DND-41 (cell line): ENCODE results near the gene STOX1.

Experiments
- CTCF ChIP-seq: IDR thresholded peaks from 2 replicates; pipeline ENCODE4 v1.5.1; 2012; ENCODE audit warnings: borderline replicate concordance, low read length, moderate library complexity, mild to moderate bottlenecking; ENCODE audit not compliant: poor library complexity, severe bottlenecking; ENCODE audit errors: extremely low read depth
- EZH2 ChIP-seq: IDR thresholded peaks from 3 replicates; pipeline ENCODE4 v1.6.1; 2012; ENCODE audit warnings: borderline replicate concordance, low read depth, mild to moderate bottlenecking, moderate library complexity, low read length, inconsistent platforms; ENCODE audit not compliant: severe bottlenecking

- no peak for TF ChIP-seq CTCF
- no peak for TF ChIP-seq EZH2
Measured at GRCh38 chr10:68856352-68856751, 29.0 kb downstream of the STOX1 start.
